Stimulated activated naive B cell treated with anti-CD40 and anti-IgM and Interleukin-4, amounts not matched to agents 10 μg/mL and 1 μg/mL and 100 μg/mL, for 72 hours (primary cell): ENCODE data around the gene RTN4RL1.

ENCODE experiments used
- ATAC-seq, 2 donors: fragments of 150-1000 bp; cut with Tn5 transposase; replicated peaks; 2 replicates each; pipeline ENCODE4 v1.10.0; 2021; ENCODE audit warnings: moderate library complexity in 1 of 2
- DNase-seq: peaks from one replicate; pipeline ENCODE4 v3.0.0; 2021
- H3K27ac Mint-ChIP-seq: one replicate; pipeline ENCODE4 v1.8.0; 2022; ENCODE audit warnings: mild to moderate bottlenecking, mixed read lengths
- H3K27me3 Mint-ChIP-seq, 2 donors: one replicate each; pipeline ENCODE4 v1.8.0; 2022; ENCODE audit warnings: mixed read lengths in 2 of 2
- H3K36me3 Mint-ChIP-seq, 2 donors: one replicate each; pipeline ENCODE4 v1.8.0; 2022; ENCODE audit warnings: mixed read lengths in 2 of 2, mild to moderate bottlenecking in 1 of 2
- H3K4me1 Mint-ChIP-seq, 2 donors: one replicate each; pipeline ENCODE4 v1.8.0; 2022; ENCODE audit warnings: mixed read lengths in 2 of 2, mild to moderate bottlenecking in 1 of 2
- H3K4me3 Mint-ChIP-seq, 2 donors: one replicate each; pipeline ENCODE4 v1.8.0; 2022; ENCODE audit warnings: mild to moderate bottlenecking in 2 of 2, mixed read lengths in 2 of 2, moderate library complexity in 1 of 2
- H3K9me3 Mint-ChIP-seq, 2 donors: one replicate each; pipeline ENCODE4 v1.8.0; 2022; ENCODE audit warnings: mixed read lengths in 2 of 2, mild to moderate bottlenecking in 1 of 2

The RTN4RL1 gene

DNA sequence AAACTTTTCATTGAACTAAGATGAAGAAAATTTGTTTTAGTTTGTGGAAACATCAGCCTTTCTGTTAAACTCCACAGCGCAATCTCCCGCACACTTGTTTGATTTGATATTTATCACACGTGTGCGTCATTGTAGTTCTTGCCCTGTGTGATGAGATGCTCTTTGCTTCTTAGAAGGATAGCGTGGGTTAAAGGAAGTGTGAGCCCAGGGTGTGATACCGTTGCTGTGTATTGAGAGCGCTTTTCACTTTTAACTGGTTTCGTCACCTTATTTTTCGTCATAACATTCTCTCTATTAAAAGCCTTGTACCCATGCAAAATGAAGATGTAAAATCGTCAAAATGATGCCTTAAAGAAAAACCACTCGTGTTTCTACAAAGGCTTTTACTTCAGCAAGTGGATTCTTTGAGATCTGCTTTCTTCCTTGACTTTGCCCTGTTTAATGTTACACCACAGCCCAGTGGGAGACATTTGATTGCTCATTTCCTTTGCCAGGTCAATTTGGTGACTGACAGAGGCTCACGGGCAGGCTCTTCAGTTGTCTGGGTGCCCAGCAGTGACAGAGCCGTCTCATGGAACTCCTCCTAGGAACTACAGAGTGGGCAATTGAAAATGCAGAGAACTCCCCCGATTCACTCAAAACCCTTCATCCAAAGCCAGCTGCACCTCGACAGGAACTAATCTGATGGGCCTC lies 134.2 kb downstream of the RTN4RL1 start:
- no peaks in the 10 kb centered on the region for H3K27me3 Mint-ChIP-seq
- H3K4me1 Mint-ChIP-seq = peaks cover 0 to 2% of the 10 kb centered on the region in 2 donors
- H3K27ac Mint-ChIP-seq = no peak overlapping the region
- H3K4me3 Mint-ChIP-seq = no peak overlapping the region
- no peaks in the 10 kb centered on the region for H3K9me3 Mint-ChIP-seq
- H3K36me3 Mint-ChIP-seq = peaks cover 45 to 53% of the 10 kb centered on the region in 2 donors
- ATAC-seq (no peak), DNase-seq (no peak)

DNA sequence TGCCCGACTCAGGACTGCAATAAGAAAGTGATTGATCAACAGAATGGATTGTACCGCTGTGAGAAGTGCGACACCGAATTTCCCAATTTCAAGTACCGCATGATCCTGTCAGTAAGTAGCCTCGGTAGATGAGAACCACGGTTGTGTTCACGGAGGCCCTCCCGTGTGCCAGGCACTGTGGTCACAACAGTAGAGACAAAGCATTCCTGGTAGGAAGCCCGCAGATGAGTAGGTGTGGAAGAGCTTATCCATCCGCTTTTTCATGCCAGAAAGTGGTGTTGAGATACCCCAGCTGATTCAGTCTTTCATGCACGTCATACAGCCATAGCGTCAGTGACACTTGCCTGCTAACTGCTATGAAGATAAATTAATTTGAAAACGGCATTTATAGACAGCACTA lies 136.4 kb downstream of the RTN4RL1 start:
- no peak overlapping the region for H3K27ac Mint-ChIP-seq
- H3K4me1 Mint-ChIP-seq = peaks cover 0 to 2% of the 10 kb centered on the region in 2 donors
- H3K36me3 Mint-ChIP-seq = peaks cover 52 to 61% of the 10 kb centered on the region in 2 donors
- ATAC-seq (no peak), DNase-seq (no peak)
- H3K9me3 Mint-ChIP-seq = no peaks in the 10 kb centered on the region
- no peak overlapping the region for H3K4me3 Mint-ChIP-seq
- no peaks in the 10 kb centered on the region for H3K27me3 Mint-ChIP-seq
